Posterior vena cava (tissue), 2 donors: Measurements from ENCODE around the gene CADPS2. TPM values are rescaled to one million over a fixed set of nuclear protein-coding genes. Genes with fewer than 3 reads are reported as not detected.

Experiments
- DNase-seq: peaks from one replicate; pipeline ENCODE4 v3.0.0-alpha.2; 2020; ENCODE audit warnings: low spot score
- intact Hi-C, 2 donors: fragments of 100-400 bp; cut with DNase I; formaldehyde crosslinking; loops; one replicate each; pipeline versions ENCODE4 v1.14.1 to v1.14.2; 2022 to 2023
- long read RNA-seq, 2 donors: library from polyadenylated mRNA; unstranded; transcript quantifications; one replicate each; pipeline ENCODE4 v2.0.0, GENCODE V29; 2020 to 2021
- total RNA-seq, 2 donors: library from RNA; stranded (reverse); fragmentation: NEBNext Ultra II Directional; extraction: Animal tissue kit (Norgen Biotek cat#: 25700); gene quantifications; one replicate each; pipeline ENCODE4 v1.2.1, GENCODE V29; 2021
- donor health status: DM: yes; HTN: yes; CAD: no.
- donor health status: DM: yes; HTN: yes; CAD: no.

CADPS2 gene
- 10 to 100 TPM; 15.6 to 19.1 TPM for total RNA-seq
- long read RNA-seq, donor 1, partial matches to known transcripts = 3 of 15 reads
- long read RNA-seq, donor 1, other reads (novel, unspliced or antisense) = 12 of 15 reads
- long read RNA-seq, donor 2, partial matches to known transcripts = 2 of 6 reads
- long read RNA-seq, donor 2, other reads (novel, unspliced or antisense) = 4 of 6 reads

DNA sequence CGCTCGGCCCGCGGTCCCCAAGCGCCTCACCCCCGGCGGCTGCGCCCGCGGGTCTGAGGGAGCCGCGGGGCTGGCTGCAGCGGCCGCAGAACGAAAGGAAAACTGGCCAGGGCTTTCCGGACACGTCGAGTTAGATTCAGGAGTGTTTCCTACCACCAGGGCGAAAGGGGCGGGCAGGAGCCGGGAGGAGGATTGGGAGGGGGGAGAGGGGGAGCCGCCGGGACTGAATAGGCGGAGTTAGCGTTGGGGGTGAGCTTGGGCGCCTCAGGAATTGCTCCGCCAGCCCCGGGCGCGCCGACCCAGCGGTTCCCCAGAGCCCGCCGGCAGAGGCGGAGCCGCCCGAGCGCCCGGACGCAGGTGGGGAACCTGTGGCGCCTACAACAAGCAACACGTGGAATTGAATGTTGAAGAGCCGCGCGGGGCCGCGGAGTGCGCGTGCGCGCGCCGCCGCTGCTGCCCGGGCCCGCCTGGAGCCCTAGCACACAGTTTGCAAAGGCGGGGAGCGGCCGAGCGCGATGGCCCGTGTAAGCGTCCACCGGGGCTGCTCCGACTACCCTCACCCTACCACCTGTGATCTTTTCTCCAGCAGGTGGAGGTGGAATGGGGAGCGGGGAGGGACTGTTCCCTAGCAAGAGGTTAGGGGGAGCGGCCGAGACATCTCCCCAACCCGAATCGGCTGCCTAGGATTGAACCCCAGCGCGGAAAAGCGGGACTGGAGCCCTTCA lies at the start of gene CADPS2:
Gene CADPS2, minus strand, starts transcription at position 104 of the 725 bp plus-strand sequence. CDS start 123 bp downstream, outside the sequence.
- intact Hi-C loops = no loop called here
- DNase-seq = peak; percentile 94

- DNase-seq = no peak
- intact Hi-C loops = no loop called here
These were observed 49.4 kb upstream of the CADPS2 start for GRCh38 chr7:122935620-122936019.

GRCh38 chr7:122919643-122920181 lies 33.5 kb upstream of the CADPS2 start:
- DNase-seq = no peak
- intact Hi-C loops = no loop called here

- DNase-seq = no peak
- intact Hi-C loops = no loop called here
These were observed 28.6 kb upstream of the CADPS2 start for GRCh38 chr7:122914812-122915211.

DNA sequence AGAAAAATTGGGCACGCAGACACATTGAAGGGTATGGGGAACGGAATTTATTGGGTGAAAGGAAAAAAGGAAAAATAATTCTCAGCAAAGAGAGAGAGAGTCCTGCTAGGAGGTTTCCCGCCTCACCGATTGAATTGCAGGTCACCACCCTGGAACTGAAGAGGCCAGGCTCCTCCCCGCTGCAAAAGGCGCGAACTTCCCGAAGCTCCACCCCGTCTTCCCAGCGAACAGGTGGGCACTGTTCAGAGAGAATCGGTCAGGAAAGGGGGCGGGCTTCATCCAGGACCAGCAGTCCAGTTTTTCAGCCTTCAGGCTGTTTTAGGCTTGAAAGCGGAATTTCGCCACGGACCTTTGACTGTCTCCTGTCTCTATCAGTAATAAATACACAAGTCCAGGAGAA lies 27.3 kb upstream of the CADPS2 start:
- intact Hi-C loops = no loop called here
- no peak for DNase-seq

DNA sequence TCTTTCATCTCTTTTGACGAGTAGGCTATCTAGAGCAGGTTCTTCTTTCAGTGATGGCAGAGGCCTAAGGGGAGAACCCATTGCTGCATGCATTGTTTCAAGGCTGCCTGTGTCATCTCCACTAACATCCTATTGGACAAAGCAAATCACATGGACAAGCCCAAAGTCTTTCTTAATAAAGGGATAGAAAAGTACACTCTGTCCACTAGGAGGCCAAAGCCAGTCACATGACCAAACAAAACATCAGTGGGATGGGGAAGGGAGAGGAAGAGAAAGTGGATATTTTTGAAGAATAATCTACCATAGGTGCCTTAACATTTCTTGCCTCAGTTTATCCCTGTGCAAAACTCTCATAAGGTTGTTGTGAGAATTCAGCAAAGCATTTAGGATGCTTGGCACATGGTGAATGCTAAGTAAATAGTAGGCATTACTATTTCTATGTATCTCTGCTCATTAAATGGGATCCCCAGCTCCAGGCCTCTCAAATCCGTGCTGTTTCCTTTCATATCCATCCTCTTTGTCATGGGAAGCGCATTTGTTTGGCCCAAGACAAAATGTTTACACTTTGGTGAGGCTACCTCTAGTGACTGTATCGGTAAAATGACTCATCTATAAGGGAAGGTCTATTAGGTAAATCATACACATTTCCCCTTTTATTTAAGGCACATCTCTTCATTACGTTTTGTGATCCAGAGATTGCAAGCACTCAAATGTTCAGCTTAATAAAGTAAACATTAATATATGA lies 16.7 kb upstream of the CADPS2 start:
- DNase-seq = no peak
- intact Hi-C loops = no loop called here

GRCh38 chr7:122901250-122901649 lies 15.0 kb upstream of the CADPS2 start:
- intact Hi-C loops = no loop called here
- no peak for DNase-seq

- no peak for DNase-seq
These were observed 10.2 kb upstream of the CADPS2 start for GRCh38 chr7:122896509-122896908.

GRCh38 chr7:122893486-122893885 lies 7.2 kb upstream of the CADPS2 start:
- intact Hi-C loops = no loop called here
- DNase-seq = no peak

More at GRCh38 chr7:122896509-122896908, 10.2 kb upstream of the CADPS2 start:
- intact Hi-C loops = no loop called here

- intact Hi-C loops = no loop called here
These were observed 2.9 kb upstream of the CADPS2 start for GRCh38 chr7:122889116-122889515.

DNA sequence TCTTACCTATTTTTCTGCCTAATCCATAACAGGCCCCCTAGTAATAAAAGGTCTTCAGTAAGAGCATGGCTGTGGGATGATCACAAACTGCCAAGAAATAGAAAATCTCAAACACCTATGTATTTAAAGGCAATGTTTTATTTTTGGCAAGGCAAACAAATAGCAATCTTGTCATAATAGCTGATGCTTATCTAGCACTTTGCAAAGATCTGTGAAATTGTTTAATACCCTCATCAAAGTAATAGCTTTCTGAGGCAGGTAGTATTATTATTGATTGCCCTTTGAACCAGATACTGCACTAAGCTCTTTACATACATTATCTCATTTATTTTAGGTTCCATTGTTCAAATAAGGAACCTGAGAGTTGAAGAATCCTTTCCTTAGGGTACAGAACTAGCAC lies 1.6 kb upstream of the CADPS2 start:
- DNase-seq = no peak
- intact Hi-C loops = no loop called here

More at GRCh38 chr7:122889116-122889515, 2.9 kb upstream of the CADPS2 start:
- no peak for DNase-seq

DNA sequence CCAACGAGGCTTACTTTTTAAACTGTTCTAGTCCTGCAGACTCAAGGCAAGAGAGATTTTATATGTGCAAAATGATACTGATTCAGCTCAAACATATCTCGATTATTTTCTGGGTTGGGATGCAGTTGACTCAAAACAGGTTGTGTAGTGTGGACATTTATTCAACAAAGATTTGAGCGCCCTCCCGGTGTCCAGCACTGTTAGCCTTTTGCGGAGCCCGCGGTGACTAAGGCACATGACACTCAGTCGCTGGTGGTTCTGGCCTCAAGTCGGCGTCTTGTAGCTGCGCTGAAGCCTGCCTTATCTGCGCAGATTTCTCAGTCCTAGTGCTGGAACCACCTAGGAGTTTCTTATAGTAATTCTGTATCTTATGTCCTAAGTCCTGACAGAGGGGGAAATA lies 938 bp upstream of the CADPS2 start:
- peak; percentile 91 for DNase-seq
- intact Hi-C loops = no loop called here

DNA sequence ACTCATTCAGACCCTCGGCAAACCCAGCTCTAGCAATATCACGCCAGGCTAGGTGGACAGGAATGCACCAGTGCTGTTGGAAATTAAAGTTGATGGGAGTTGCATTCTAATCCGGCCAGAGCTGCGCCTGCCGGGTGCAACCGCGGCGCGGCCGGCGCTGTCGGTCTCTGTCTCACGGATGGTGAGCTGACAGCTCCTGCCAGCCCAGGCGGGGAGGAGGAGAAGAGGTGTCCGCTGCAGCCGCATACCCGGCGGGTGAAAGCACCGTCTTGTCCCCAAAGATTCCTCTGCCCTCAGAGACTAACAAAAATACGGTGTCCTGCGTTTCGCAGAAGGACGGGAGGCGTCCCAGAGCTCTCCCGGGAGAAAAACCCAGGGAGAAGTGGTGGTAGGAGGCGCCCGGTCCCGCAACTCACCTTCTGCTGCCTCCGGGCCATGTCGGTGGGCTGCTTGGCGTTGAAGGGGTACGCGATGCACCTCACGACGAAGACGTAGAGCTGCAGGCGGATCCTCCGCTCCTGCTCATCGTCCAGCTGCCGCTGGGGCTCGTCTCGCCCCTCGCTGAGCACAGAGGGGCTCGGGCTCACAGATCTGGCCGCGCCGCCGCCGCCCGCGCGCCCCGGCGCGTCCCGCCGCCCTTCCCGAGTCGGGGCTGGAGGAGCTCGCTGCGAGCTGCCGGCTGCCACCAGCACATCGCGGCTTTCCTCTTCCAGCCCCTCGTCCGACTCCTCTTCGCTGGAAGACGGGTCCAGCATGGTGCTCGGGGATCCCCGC lies 490 bp downstream of the CADPS2 start:
- intact Hi-C loops = no loop called here
- peak; percentile 80 for DNase-seq

DNA sequence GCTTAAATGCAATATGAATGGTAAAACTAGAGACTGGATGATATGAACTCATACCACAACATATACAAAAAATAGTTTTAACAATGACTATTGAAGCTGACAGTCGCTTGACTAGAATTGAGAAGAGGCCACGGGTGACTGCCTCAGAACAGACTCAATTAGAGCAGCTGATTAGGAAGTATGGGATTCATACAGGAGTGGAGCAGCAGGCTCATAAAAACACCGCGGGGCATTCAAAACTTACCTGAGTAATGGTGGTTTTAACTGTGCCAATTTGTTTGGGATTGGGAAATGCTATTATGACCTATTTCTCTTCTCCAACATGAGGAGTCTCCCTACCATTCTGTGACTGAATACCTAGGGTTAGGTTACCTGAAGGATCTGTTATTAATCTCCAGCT lies 2.1 kb downstream of the CADPS2 start:
- intact Hi-C loops = no loop called here
- no peak for DNase-seq

GRCh38 chr7:122883049-122883680 lies 3.1 kb downstream of the CADPS2 start:
- no peak for DNase-seq
- intact Hi-C loops = no loop called here

- intact Hi-C loops = no loop called here
- no peak for DNase-seq
These were observed 4.9 kb downstream of the CADPS2 start for GRCh38 chr7:122881324-122881723.

DNA sequence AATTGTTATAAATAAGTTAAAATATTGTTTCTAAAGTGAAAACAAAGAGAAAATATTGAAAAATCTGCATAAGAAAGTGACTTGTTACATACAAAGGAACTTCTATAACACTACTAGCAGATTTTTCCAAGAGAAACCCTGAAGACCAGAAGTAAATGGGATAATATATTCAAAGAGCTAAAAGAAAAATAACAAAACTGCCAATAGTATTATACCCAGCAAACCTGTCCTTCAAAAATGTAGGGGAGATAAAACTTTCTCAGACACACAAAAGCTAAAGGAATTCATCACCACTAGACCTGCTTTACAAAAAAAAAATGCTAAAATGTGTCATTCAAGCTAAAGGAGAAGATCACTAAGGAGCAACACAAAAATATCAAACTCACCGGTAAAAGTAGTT lies 17.0 kb downstream of the CADPS2 start:
- intact Hi-C loops = no loop called here
- no peak for DNase-seq

GRCh38 chr7:122867471-122867980 lies 18.7 kb downstream of the CADPS2 start:
- intact Hi-C loops = loop anchor here in 1 of 2 donors (1.0 kb wide), 1 partner anchor 36 kb away; no protein-coding TSS in a partner anchor
- DNase-seq = no peak

- intact Hi-C loops = no loop called here
- DNase-seq = no peak
These were observed 21.4 kb downstream of the CADPS2 start for GRCh38 chr7:122864838-122865237.
